Sigmoid colon (tissue), 7 donors: Measurements from ENCODE around the gene WDR86. TPM values are rescaled to one million over a fixed set of nuclear protein-coding genes. Genes with fewer than 3 reads are reported as not detected.

Experiments
- DNase-seq: peaks from one replicate; pipeline ENCODE4 v3.0.0-alpha.2; 2019
- H3K27ac ChIP-seq, 4 donors: fragments of 200-600 bp; sonication (generic); one replicate each; pipeline ENCODE4 v1.5.1; 2016 to 2019; ENCODE audit warnings: mild to moderate bottlenecking in 1 of 4
- H3K27me3 ChIP-seq, 3 donors: fragments of 200-600 bp; sonication (generic); one replicate each; pipeline ENCODE4 v1.5.1; 2019; ENCODE audit warnings: mild to moderate bottlenecking in 1 of 3
- H3K36me3 ChIP-seq, 4 donors: fragments of 200-600 bp; sonication (generic); one replicate each; pipeline ENCODE4 v1.5.1; 2016 to 2019
- H3K4me1 ChIP-seq, 4 donors: fragments of 200-600 bp; sonication (generic); one replicate each; pipeline ENCODE4 v1.5.1; 2017 to 2019
- H3K4me3 ChIP-seq, 4 donors: fragments of 200-600 bp; sonication (generic); one replicate each; pipeline ENCODE4 v1.5.1; 2017 to 2019; ENCODE audit warnings: mild to moderate bottlenecking in 2 of 4, moderate library complexity in 1 of 4
- H3K9me3 ChIP-seq, 4 donors: fragments of 200-600 bp in 3 of 4; sonication (generic) in 3 of 4; one replicate each; pipeline versions ENCODE4 v1.5.1 to v1.6.1; 2013 to 2019
- CTCF ChIP-seq, 4 experiments: fragments of 450-650 bp in 3 of 4; fragments of 200-600 bp in 1 of 4; IDR thresholded peaks; one replicate each; pipeline ENCODE4 v1.5.1; 2016 to 2019; ENCODE audit warnings: antibody characterized with exemption in 4 of 4, mild to moderate bottlenecking in 3 of 4, moderate library complexity in 2 of 4
- EP300 ChIP-seq, 4 donors: sonication (generic); formaldehyde crosslinking; IDR thresholded peaks; one replicate each; pipeline ENCODE4 v1.6.1; 2017; ENCODE audit warnings: antibody characterized with exemption in 4 of 4
- POLR2A ChIP-seq, 2 donors: fragments of 450-650 bp; IDR thresholded peaks; one replicate each; pipeline ENCODE4 v1.6.1; 2016; ENCODE audit warnings: antibody characterized with exemption in 2 of 2, mild to moderate bottlenecking in 2 of 2, moderate library complexity in 2 of 2
- POLR2AphosphoS5 ChIP-seq, 4 donors: sonication (generic); formaldehyde crosslinking; IDR thresholded peaks; one replicate each; pipeline ENCODE4 v1.6.1; 2017; ENCODE audit warnings: antibody characterized with exemption in 4 of 4
- WGBS, 2 donors: extraction: QIAGEN DNeasy Blood & Tissue Kit; methylation state at CpG; one replicate each; pipeline ENCODE4 v1.1.7; 2013; 5-methylcytosine and 5-hydroxymethylcytosine counted together
- intact Hi-C: fragments of 100-400 bp; cut with DNase I; formaldehyde crosslinking; loops from one replicate; pipeline ENCODE4 v1.15.1; 2023
- polyA plus RNA-seq, 3 donors: library from polyadenylated mRNA; stranded (reverse); fragments of 200-250 nt; gene quantifications; one replicate each; pipeline ENCODE4 v1.2.3, GENCODE V29; 2013
- total RNA-seq, 4 donors: library from RNA; depleted of rRNA; stranded (reverse); fragments of >200 nt; gene quantifications; one replicate each; pipeline ENCODE4 v1.1.0, GENCODE V29; 2016
- donor health status: healthy with polysubstance abuse.
- donor health status: Bipolar disorder and iron deficiency.
- donor health status: healthy.

WDR86 gene
- total and polyA plus RNA-seq, 7 donors = 0.46 to 23.8 (median 14.4) TPM

GRCh38 chr7:151447901-151448260, 38.0 kb upstream of the WDR86 start:
- no peaks in the 10 kb centered on the region for H3K27me3 ChIP-seq
- H3K9me3 ChIP-seq = no peaks in the 10 kb centered on the region
- H3K36me3 ChIP-seq = no peaks in the 10 kb centered on the region
- no peak for TF ChIP-seq POLR2A (IDR thresholded peaks at IDR 0.05)
- TF ChIP-seq EP300 (IDR thresholded peaks at IDR 0.05) = no peak
- no peak for TF ChIP-seq POLR2AphosphoS5 (IDR thresholded peaks at IDR 0.05)
- peak overlapping the region; percentile 62 to 83 (median 75) for H3K27ac ChIP-seq
- peak overlapping the region; percentile 41 to 57 (median 54) for H3K4me3 ChIP-seq
- DNase-seq = no peak
- intact Hi-C loops = loop anchor here (1.0 to 5.0 kb wide), 4 partner anchors 36 to 201 kb away; partner anchors contain the start of genes SMARCD3 and WDR86
- H3K4me1 ChIP-seq = peaks cover 0 to 8% (median 4%) of the 10 kb centered on the region in 4 donors
- 57 to 68% methylated on average over 26 of the region's 26 CpGs for WGBS, 2 donors

DNA sequence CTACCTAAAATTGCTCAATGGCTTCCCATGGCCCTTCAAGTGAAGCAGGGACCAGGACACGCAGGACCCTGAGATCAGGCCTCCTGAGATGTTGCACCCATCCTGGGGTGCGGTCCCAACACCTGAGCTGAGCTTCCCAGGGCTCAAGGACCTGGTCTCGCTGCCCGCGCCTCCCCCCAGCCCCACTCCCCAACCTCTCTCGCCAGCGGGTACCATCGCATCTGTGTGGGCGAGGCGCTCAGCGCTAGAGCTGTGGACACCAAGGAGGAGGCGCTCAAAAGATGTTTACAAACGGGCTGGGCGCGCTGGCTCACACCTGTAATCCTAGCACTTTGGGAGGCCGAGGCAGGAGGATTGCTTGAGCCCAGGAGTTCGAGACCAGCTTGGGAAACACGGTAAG, 37.5 kb upstream of the WDR86 start:
- Histone ChIP-seq H3K4me1 (peaks cover 0 to 8% (median 4%) of the 10 kb centered on the region in 4 donors), H3K27me3 (no peaks in the 10 kb centered on the region), H3K27ac (no peak overlapping the region), H3K36me3 (no peaks in the 10 kb centered on the region), H3K9me3 (no peaks in the 10 kb centered on the region), H3K4me3 (no peak overlapping the region)
- DNase-seq = peak; percentile 66
- intact Hi-C loops = loop anchor here (5.0 kb wide), 2 partner anchors 35 to 200 kb away; partner anchors contain the start of genes SMARCD3 and WDR86
- TF ChIP-seq CTCF (IDR thresholded peaks at IDR 0.05) = no peak
- no peak for TF ChIP-seq POLR2A (IDR thresholded peaks at IDR 0.05)
- no peak for TF ChIP-seq POLR2AphosphoS5 (IDR thresholded peaks at IDR 0.05)
- TF ChIP-seq EP300 (IDR thresholded peaks at IDR 0.05) = no peak
- 87 to 96% methylated on average over 18 of the region's 18 CpGs for WGBS, 2 donors

DNA sequence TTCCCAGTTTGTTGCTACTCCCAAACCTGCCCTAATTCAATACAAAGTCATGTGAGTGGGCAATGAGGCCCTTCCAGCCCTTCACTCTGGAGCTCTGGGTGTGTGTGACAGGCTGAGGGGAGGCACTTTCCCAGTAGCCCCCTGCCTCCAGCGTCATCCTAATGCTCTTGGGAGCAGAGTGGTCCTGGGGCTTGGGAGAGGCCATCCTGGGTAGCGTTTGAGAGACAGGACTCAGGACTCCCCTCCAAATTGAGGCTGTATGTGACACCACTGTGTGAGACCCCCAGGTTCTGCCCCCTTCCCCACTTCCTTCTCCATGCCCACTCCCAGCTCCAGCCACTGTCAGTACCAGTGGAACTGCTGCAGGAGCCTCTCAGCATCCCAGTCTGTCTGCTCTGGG, 36.6 kb upstream of the WDR86 start:
- peak; percentile 54 for DNase-seq
- 93 to 94% methylated on average over 2 of the region's 2 CpGs for WGBS, 2 donors
- intact Hi-C loops = loop anchor here (5.0 kb wide), 2 partner anchors 34 to 199 kb away; partner anchors contain the start of genes SMARCD3 and WDR86
- no peak for TF ChIP-seq EP300 (IDR thresholded peaks at IDR 0.05)
- Histone ChIP-seq H3K4me1 (peaks cover 0 to 11% (median 4%) of the 10 kb centered on the region in 4 donors), H3K27me3 (no peaks in the 10 kb centered on the region), H3K36me3 (no peaks in the 10 kb centered on the region), H3K4me3 (no peak overlapping the region), H3K9me3 (no peaks in the 10 kb centered on the region), H3K27ac (no peak overlapping the region)

DNA sequence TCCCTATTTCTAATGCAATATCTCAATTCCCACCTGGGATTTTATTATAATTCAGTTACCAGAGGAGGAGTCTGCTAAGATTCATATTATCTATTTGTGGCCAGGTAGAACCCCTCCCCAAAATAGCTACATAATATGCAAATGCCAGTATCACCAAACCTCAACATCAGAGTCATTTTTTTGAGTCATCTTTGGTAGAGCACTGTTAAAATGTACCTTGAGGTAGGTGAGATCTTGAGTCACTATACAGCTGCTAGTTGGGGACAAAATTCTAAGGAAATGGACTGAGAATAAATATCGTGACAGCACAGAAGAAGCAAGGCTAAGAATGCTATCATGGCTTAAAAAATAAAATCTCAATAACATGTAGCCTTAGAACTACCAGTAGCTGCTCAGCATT, 34.8 kb upstream of the WDR86 start:
- intact Hi-C loops = loop anchor here (5.0 kb wide), 2 partner anchors 32 to 197 kb away; partner anchors contain the start of genes SMARCD3 and WDR86
- peaks cover 0 to 29% (median 22%) of the 10 kb centered on the region in 4 donors for H3K4me1 ChIP-seq
- no peak overlapping the region for H3K27ac ChIP-seq
- H3K9me3 ChIP-seq = no peaks in the 10 kb centered on the region
- H3K27me3 ChIP-seq = peaks cover 0 to 5% (median 0%) of the 10 kb centered on the region in 3 donors
- no peaks in the 10 kb centered on the region for H3K36me3 ChIP-seq
- no peak for DNase-seq
- no peak overlapping the region for H3K4me3 ChIP-seq
- no peak for TF ChIP-seq CTCF (IDR thresholded peaks at IDR 0.05)
- TF ChIP-seq POLR2A (IDR thresholded peaks at IDR 0.05) = no peak
- no peak for TF ChIP-seq EP300 (IDR thresholded peaks at IDR 0.05)
- TF ChIP-seq POLR2AphosphoS5 (IDR thresholded peaks at IDR 0.05) = no peak
- 80 to 81% methylated on average over 1 of the region's 1 CpG for WGBS, 2 donors

- 76 to 85% methylated on average over 10 of the region's 10 CpGs for WGBS, 2 donors
- no peak for TF ChIP-seq POLR2AphosphoS5 (IDR thresholded peaks at IDR 0.05)
- no peak for TF ChIP-seq EP300 (IDR thresholded peaks at IDR 0.05)
- H3K27ac ChIP-seq = peak overlapping the region in 1 of 4 donors; percentile 28
- H3K4me1 ChIP-seq = peaks cover 0 to 29% (median 24%) of the 10 kb centered on the region in 4 donors
- H3K36me3 ChIP-seq = no peaks in the 10 kb centered on the region
- H3K27me3 ChIP-seq = peaks cover 0 to 8% (median 0%) of the 10 kb centered on the region in 3 donors
- peak; percentile 29 for DNase-seq
- no peak overlapping the region for H3K4me3 ChIP-seq
- no peaks in the 10 kb centered on the region for H3K9me3 ChIP-seq
- intact Hi-C loops = no loop called here
Measured at GRCh38 chr7:151442776-151443496, 33.1 kb upstream of the WDR86 start.

DNA sequence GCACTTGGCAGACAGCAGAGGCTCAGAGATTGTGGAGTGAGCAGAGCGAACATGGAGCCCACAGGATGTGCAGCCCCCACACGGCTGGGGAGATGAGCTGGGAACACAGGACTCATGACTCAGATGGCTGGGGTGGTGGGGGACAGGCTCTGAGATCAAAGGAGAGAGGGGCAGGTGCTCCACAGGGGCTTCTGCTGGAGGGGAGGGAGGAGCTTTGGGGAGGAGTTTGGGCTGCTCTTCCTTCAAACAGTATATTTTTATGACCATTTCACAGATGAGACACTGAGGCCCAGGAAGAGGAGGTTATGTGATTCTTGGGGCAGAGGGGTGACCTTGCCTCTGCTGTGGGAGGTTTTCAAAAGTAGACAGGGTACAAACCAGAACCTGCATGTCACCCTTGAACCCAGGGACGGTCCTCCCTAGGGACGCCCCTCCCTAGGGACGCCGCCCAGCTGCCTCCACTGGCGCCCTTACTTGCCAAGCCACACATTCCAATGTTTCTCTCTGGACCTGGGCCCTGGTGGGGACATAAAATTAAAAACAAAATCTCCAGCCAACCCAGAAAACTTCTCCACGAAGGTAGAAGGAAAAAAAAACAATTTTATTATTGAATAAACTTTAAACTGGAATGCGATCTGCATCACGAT, 31.1 kb upstream of the WDR86 start:
- WGBS, 2 donors = 30 to 51% methylated on average over 10 of the region's 10 CpGs
- Histone ChIP-seq H3K27me3 (peaks cover 0 to 8% (median 0%) of the 10 kb centered on the region in 3 donors), H3K36me3 (no peaks in the 10 kb centered on the region), H3K27ac (peak overlapping the region; percentile 2 to 65 (median 34)), H3K4me1 (peaks cover 0 to 46% (median 39%) of the 10 kb centered on the region in 4 donors), H3K9me3 (no peaks in the 10 kb centered on the region), H3K4me3 (no peak overlapping the region)
- DNase-seq = peak; percentile 66
- TF ChIP-seq CTCF (IDR thresholded peaks at IDR 0.05) (no peak), POLR2AphosphoS5 (IDR thresholded peaks at IDR 0.05) (no peak), POLR2A (IDR thresholded peaks at IDR 0.05) (no peak), EP300 (IDR thresholded peaks at IDR 0.05) (no peak)
- intact Hi-C loops = no loop called here
